PC-9 (cell line): ENCODE data around the gene LRFN3.

Experiments used
- CTCF ChIP-seq: fragments of 200-600 bp; sonication (generic); conservative IDR thresholded peaks from 2 replicates; pipeline ENCODE4 v1.6.1; 2017; ENCODE audit warnings: mixed run types, antibody characterized with exemption, mild to moderate bottlenecking, moderate library complexity
- EZH2 ChIP-seq: fragments of 200-600 bp; sonication (generic); IDR thresholded peaks from 2 replicates; pipeline ENCODE4 v1.8.0; 2017; ENCODE audit warnings: antibody characterized with exemption, low read depth

GRCh38 chr19:35902870-35903475 lies 33.2 kb upstream of the LRFN3 start:
- TF ChIP-seq CTCF = no peak
- TF ChIP-seq EZH2 = no peak
